K562 (cell line): ENCODE measurements around the gene SLC37A3. TPM values are rescaled to one million over a fixed set of nuclear protein-coding genes. Genes with fewer than 3 reads are reported as not detected.
"Not testable (repeated sequence)": the region's sequence is repeated elsewhere in the genome, so short reads cannot be mapped to it uniquely, and the experiment has no call there.

ENCODE experiments used
- ATAC-seq: fragments of 200-7000 bp; cut with Tn5 transposase; 3 replicates; pipeline ENCODE4 v1.9.1; 2020; ENCODE audit warnings: moderate library complexity
- BruUV-seq: library from RNA; stranded (reverse); fragments of 400-500 nt; replicated peaks from 2 replicates; lab custom pipeline; 2021; lab: Mats Ljungman, UMichigan
- CTCF ChIA-PET: fragments of 300-600 bp; formaldehyde crosslinking; extraction: SDS; loops from one replicate; lab custom pipeline; 2021; ENCODE audit warnings: low intra/inter-chr PET ratio; lab: Yijun Ruan, JAX
- POLR2A ChIA-PET: fragments of 300-600, 350-650 bp; sonication (Branson Sonifier 250); formaldehyde crosslinking; extraction: SDS; loops from one replicate; lab custom pipeline; 2021; ENCODE audit warnings: antibody characterized with exemption, inconsistent platforms; lab: Yijun Ruan, JAX
- DNase-seq, 4 experiments: peaks; one replicate each; pipeline versions ENCODE4 v3.0.0 to v3.0.0-alpha.2; 2011 to 2018; ENCODE audit warnings: low spot score in 3 of 4, mixed read lengths in 3 of 4; ENCODE audit errors: extremely low read depth in 1 of 4
- FAIRE-seq: peaks from 2 replicates; lab custom pipeline; 2011; peaks lifted over from hg19 to GRCh38; lab: Jason Lieb, UNC
- H2AFZ ChIP-seq: 2 replicates; pipeline ENCODE4 v1.6.0; 2011; ENCODE audit warnings: low read depth, low read length, control low read depth, inconsistent platforms
- H3K27ac ChIP-seq: fragments of 200-600 bp; 3 replicates; pipeline ENCODE4 v1.8.0; 2011; ENCODE audit warnings: low read depth, mild to moderate bottlenecking, control low read depth, inconsistent platforms, low read length, moderate library complexity, mixed read lengths; ENCODE audit errors: extremely low read depth
- H3K27me3 ChIP-seq, 2 experiments: fragments of 300-600 bp in 1 of 2; 2 replicates in 1 of 2; 3 replicates in 1 of 2; pipeline versions ENCODE4 v1.6.0 to v1.8.0; 2011; ENCODE audit warnings: inconsistent platforms in 2 of 2, low read length in 2 of 2, mild to moderate bottlenecking in 1 of 2, mixed read lengths in 1 of 2, moderate library complexity in 1 of 2; ENCODE audit not compliant: control insufficient read depth in 2 of 2, insufficient read depth in 2 of 2
- H3K36me3 ChIP-seq: fragments of 300-600 bp; 3 replicates; pipeline ENCODE4 v1.8.0; 2011; ENCODE audit warnings: mild to moderate bottlenecking, low read length, inconsistent platforms; ENCODE audit not compliant: control insufficient read depth, insufficient read depth
- H3K4me1 ChIP-seq, 2 experiments: fragments of 200-600 bp in 1 of 2; replicated peaks in 1 of 2; 2 replicates in 1 of 2; 3 replicates in 1 of 2; pipeline versions ENCODE4 v1.5.1 to v1.8.0; 2011; ENCODE audit warnings: inconsistent platforms in 2 of 2, low read length in 2 of 2, mild to moderate bottlenecking in 1 of 2, mixed read lengths in 1 of 2, moderate library complexity in 1 of 2; ENCODE audit not compliant: control insufficient read depth in 2 of 2, insufficient read depth in 2 of 2
- H3K4me2 ChIP-seq: 2 replicates; pipeline ENCODE4 v1.6.1; 2011; ENCODE audit warnings: low read length, control low read depth, inconsistent platforms, mixed read lengths; ENCODE audit not compliant: insufficient read depth
- H3K4me3 ChIP-seq: fragments of 200-600 bp; sonication (generic), shearing (Covaris generic); 2 replicates; pipeline ENCODE4 v1.5.1; 2016; ENCODE audit warnings: control low read depth, inconsistent platforms
- H3K79me2 ChIP-seq: fragments of 200-600 bp; 3 replicates; pipeline ENCODE4 v1.8.0; 2011; ENCODE audit warnings: low read length, inconsistent platforms; ENCODE audit not compliant: control insufficient read depth, insufficient read depth
- H3K9ac ChIP-seq, 2 experiments: 2 replicates each; pipeline versions ENCODE4 v1.6.0 to v1.6.1; 2011; ENCODE audit warnings: low read depth in 2 of 2, low read length in 2 of 2, control low read depth in 1 of 2, inconsistent platforms in 1 of 2, mild to moderate bottlenecking in 1 of 2, mixed read lengths in 1 of 2; ENCODE audit not compliant: insufficient read depth in 1 of 2
- H3K9me1 ChIP-seq: one replicate; pipeline ENCODE4 v1.6.0; 2011; ENCODE audit warnings: inconsistent platforms, mild to moderate bottlenecking, low read length, moderate library complexity; ENCODE audit not compliant: control insufficient read depth, insufficient read depth
- H3K9me3 ChIP-seq: replicated peaks from 2 replicates; pipeline ENCODE4 v1.5.1; 2011; ENCODE audit warnings: low read depth, low read length, inconsistent platforms; ENCODE audit not compliant: control insufficient read depth, insufficient read depth
- H4K20me1 ChIP-seq: replicated peaks from 2 replicates; pipeline ENCODE4 v1.6.1; 2011; ENCODE audit warnings: low read length, inconsistent platforms, mixed read lengths; ENCODE audit not compliant: control insufficient read depth, insufficient read depth
- STAG1 ChIP-seq: sonication (generic); formaldehyde crosslinking; IDR thresholded peaks from 2 replicates; pipeline ENCODE4 v1.5.0; 2020; ENCODE audit warnings: missing genetic modification reagents, borderline replicate concordance
- WGBS: fragments of 100-300 bp; shearing (Covaris generic); methylation state at CpG from one replicate; pipeline ENCODE4 v1.1.6; 2016; ENCODE audit warnings: low coverage, mixed read lengths; ENCODE audit not compliant: insufficient coverage; ENCODE audit errors: missing lambda C conversion rate; 5-methylcytosine and 5-hydroxymethylcytosine counted together
- in situ Hi-C: fragments of 300-500 bp; cut with MboI; formaldehyde crosslinking; loops from 4 replicates; pipeline ENCODE4 v1.15.0; 2018; ENCODE audit warnings: inconsistent platforms, mixed read lengths
- intact Hi-C: fragments of 100-400 bp; cut with micrococcal nuclease; formaldehyde crosslinking; loops from 2 replicates; pipeline ENCODE4 v1.14.2; 2022
- polyA plus RNA-seq, 8 experiments: library from polyadenylated mRNA; depleted of rRNA in 4 of 8; stranded (reverse) in 5 of 8; unstranded in 3 of 8; fragments of >200 nt; fragmentation: Nextera tagmentation in 2 of 8; fragmentation: Illumina TruSeq in 1 of 8; extraction: Ambion mirVana in 2 of 8; extraction: Trizol in 1 of 8; gene quantifications; 2 replicates each; pipeline versions ENCODE4 v1.2.1 to v1.2.3, GENCODE V29; 2011 to 2014; ENCODE audit warnings: inconsistent platforms in 1 of 8, missing spikeins in 1 of 8
- total RNA-seq, 7 experiments: library from RNA; depleted of rRNA in 6 of 7; stranded (reverse); fragments of >200 nt in 6 of 7; fragmentation: Illumina TruSeq in 2 of 7; extraction: Trizol in 2 of 7; gene quantifications; 2 replicates each; pipeline versions ENCODE4 v1.2.1 to v1.2.3, GENCODE V29; 2011 to 2021; ENCODE audit warnings: low replicate concordance in 1 of 7
- TF ChIP-seq, protein P1 (sequence below): fragments of 450-650 bp; IDR thresholded peaks from 2 replicates; pipeline ENCODE4 v1.6.1; 2016; ENCODE audit warnings: mild to moderate bottlenecking, moderate library complexity
- TF ChIP-seq, protein P2 (sequence below), 3 experiments: IDR thresholded peaks in 2 of 3; conservative IDR thresholded peaks in 1 of 3; 2 replicates each; pipeline ENCODE4 v1.5.1; 2011 to 2012; ENCODE audit warnings: low read length in 3 of 3, mild to moderate bottlenecking in 3 of 3, control low read depth in 2 of 3, improper control_type of control experiment in 1 of 3, inconsistent platforms in 1 of 3, low read depth in 1 of 3, mixed read lengths in 1 of 3, moderate library complexity in 1 of 3; ENCODE audit not compliant: insufficient read depth in 2 of 3
- TF ChIP-seq, protein P3 (sequence below): sonication (generic); formaldehyde crosslinking; IDR thresholded peaks from 2 replicates; pipeline ENCODE4 v1.8.0; 2022; ENCODE audit warnings: mild to moderate bottlenecking, missing genetic modification reagents

Gene SLC37A3
- total and polyA plus RNA-seq, 9 of the 15 experiments (the other 6 are each of a cell fraction or from before 2014, with no cell fraction given): 11.7 to 59.1 (median 26.8) TPM

DNA sequence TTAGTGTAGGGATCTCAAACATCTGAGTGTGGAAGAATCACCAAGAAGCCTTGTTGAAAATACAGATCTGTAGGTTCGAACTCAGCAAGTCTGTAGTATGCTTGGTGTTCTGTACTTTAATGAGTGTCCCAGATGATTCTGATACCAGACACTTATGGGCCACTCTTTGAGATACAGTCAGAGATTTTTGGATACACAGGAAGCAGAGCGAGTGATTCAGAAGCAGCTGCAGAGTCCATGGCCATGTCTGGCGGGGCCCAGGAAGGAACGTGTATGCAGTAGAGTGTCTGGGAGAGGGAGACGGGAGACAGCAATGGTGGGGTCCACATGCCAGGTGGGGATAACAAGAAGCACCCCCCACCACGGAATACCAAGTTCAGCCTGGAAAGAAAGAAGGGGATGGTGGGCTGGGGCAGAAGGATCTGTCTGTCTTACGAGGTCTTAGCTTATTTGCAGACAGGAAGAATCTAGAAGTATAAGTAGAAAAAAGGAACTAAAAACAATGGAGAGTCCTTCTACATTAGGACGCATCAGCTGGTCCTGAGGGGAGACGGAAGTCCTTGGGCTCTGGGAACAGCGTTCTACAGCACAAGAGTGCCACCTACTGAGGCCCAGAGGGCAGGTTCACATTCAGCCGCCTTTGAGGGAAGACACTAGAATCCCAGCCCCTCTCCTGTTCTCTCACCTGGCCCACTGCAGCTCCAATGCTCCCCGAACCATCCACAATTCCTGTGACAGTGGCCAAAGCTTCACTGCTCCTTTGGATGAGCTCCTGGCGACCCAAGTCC lies 55.4 kb downstream of the SLC37A3 start (continued):
- TF ChIP-seq, protein P1, sequence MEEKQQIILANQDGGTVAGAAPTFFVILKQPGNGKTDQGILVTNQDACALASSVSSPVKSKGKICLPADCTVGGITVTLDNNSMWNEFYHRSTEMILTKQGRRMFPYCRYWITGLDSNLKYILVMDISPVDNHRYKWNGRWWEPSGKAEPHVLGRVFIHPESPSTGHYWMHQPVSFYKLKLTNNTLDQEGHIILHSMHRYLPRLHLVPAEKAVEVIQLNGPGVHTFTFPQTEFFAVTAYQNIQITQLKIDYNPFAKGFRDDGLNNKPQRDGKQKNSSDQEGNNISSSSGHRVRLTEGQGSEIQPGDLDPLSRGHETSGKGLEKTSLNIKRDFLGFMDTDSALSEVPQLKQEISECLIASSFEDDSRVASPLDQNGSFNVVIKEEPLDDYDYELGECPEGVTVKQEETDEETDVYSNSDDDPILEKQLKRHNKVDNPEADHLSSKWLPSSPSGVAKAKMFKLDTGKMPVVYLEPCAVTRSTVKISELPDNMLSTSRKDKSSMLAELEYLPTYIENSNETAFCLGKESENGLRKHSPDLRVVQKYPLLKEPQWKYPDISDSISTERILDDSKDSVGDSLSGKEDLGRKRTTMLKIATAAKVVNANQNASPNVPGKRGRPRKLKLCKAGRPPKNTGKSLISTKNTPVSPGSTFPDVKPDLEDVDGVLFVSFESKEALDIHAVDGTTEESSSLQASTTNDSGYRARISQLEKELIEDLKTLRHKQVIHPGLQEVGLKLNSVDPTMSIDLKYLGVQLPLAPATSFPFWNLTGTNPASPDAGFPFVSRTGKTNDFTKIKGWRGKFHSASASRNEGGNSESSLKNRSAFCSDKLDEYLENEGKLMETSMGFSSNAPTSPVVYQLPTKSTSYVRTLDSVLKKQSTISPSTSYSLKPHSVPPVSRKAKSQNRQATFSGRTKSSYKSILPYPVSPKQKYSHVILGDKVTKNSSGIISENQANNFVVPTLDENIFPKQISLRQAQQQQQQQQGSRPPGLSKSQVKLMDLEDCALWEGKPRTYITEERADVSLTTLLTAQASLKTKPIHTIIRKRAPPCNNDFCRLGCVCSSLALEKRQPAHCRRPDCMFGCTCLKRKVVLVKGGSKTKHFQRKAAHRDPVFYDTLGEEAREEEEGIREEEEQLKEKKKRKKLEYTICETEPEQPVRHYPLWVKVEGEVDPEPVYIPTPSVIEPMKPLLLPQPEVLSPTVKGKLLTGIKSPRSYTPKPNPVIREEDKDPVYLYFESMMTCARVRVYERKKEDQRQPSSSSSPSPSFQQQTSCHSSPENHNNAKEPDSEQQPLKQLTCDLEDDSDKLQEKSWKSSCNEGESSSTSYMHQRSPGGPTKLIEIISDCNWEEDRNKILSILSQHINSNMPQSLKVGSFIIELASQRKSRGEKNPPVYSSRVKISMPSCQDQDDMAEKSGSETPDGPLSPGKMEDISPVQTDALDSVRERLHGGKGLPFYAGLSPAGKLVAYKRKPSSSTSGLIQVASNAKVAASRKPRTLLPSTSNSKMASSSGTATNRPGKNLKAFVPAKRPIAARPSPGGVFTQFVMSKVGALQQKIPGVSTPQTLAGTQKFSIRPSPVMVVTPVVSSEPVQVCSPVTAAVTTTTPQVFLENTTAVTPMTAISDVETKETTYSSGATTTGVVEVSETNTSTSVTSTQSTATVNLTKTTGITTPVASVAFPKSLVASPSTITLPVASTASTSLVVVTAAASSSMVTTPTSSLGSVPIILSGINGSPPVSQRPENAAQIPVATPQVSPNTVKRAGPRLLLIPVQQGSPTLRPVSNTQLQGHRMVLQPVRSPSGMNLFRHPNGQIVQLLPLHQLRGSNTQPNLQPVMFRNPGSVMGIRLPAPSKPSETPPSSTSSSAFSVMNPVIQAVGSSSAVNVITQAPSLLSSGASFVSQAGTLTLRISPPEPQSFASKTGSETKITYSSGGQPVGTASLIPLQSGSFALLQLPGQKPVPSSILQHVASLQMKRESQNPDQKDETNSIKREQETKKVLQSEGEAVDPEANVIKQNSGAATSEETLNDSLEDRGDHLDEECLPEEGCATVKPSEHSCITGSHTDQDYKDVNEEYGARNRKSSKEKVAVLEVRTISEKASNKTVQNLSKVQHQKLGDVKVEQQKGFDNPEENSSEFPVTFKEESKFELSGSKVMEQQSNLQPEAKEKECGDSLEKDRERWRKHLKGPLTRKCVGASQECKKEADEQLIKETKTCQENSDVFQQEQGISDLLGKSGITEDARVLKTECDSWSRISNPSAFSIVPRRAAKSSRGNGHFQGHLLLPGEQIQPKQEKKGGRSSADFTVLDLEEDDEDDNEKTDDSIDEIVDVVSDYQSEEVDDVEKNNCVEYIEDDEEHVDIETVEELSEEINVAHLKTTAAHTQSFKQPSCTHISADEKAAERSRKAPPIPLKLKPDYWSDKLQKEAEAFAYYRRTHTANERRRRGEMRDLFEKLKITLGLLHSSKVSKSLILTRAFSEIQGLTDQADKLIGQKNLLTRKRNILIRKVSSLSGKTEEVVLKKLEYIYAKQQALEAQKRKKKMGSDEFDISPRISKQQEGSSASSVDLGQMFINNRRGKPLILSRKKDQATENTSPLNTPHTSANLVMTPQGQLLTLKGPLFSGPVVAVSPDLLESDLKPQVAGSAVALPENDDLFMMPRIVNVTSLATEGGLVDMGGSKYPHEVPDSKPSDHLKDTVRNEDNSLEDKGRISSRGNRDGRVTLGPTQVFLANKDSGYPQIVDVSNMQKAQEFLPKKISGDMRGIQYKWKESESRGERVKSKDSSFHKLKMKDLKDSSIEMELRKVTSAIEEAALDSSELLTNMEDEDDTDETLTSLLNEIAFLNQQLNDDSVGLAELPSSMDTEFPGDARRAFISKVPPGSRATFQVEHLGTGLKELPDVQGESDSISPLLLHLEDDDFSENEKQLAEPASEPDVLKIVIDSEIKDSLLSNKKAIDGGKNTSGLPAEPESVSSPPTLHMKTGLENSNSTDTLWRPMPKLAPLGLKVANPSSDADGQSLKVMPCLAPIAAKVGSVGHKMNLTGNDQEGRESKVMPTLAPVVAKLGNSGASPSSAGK: no peak
- TF ChIP-seq, protein P2, sequence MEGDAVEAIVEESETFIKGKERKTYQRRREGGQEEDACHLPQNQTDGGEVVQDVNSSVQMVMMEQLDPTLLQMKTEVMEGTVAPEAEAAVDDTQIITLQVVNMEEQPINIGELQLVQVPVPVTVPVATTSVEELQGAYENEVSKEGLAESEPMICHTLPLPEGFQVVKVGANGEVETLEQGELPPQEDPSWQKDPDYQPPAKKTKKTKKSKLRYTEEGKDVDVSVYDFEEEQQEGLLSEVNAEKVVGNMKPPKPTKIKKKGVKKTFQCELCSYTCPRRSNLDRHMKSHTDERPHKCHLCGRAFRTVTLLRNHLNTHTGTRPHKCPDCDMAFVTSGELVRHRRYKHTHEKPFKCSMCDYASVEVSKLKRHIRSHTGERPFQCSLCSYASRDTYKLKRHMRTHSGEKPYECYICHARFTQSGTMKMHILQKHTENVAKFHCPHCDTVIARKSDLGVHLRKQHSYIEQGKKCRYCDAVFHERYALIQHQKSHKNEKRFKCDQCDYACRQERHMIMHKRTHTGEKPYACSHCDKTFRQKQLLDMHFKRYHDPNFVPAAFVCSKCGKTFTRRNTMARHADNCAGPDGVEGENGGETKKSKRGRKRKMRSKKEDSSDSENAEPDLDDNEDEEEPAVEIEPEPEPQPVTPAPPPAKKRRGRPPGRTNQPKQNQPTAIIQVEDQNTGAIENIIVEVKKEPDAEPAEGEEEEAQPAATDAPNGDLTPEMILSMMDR (IDR thresholded peaks at IDR 0.05 in 2 of 3, conservative IDR thresholded peaks at IDR 0.05 in 1 of 3; ENCODE audit: insufficient read depth in 2 of 3, low read depth in 1 of 3, low read length in 3 of 3): peak; percentile 65 to 79 (median 73)
- TF ChIP-seq, protein P3, sequence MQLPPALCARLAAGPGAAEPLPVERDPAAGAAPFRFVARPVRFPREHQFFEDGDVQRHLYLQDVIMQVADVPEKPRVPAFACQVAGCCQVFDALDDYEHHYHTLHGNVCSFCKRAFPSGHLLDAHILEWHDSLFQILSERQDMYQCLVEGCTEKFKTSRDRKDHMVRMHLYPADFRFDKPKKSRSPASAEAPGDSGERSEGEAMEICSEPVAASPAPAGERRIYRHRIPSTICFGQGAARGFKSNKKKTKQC (CRISPR knock-in tag): no peak
- TF ChIP-seq STAG1: peak; percentile 75; the same call in 1 of the 2 replicates

DNA sequence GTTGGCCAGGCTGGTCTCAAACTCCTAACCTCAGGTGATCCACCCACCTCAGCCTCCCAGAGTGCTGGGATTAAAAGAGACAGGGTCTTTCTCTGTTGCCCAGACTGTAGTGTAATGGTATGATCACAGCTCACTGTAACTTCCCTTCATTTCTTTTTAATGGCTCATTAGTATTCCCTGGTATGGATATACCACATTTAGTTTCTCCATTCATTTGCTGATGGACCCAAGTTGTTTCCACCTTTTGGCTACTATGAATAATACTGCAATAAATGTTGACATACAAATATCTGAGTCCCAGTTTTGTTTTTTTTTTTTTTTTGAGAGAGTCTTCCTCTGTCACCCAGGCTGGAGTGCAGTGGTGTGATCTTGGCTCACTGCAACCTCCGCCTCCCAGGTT lies 59.4 kb downstream of the SLC37A3 start:
- H3K9me3 ChIP-seq, BruUV-seq, H4K20me1 ChIP-seq, H3K27me3 ChIP-seq, H3K4me1 ChIP-seq, ATAC-seq, intact Hi-C loops, H3K79me2 ChIP-seq, H3K9ac ChIP-seq, H3K4me3 ChIP-seq, H3K4me2 ChIP-seq, H3K27ac ChIP-seq, FAIRE-seq, POLR2A ChIA-PET, DNase-seq, H2AFZ ChIP-seq, H3K9me1 ChIP-seq, CTCF ChIA-PET, in situ Hi-C loops: not testable (repeated sequence)
- WGBS: 88% methylated on average over 1 of the region's 1 CpG
- peaks cover 59% of the 10 kb centered on the region for H3K36me3 ChIP-seq
